ENCODE data around the gene TRIM45. TPM values are rescaled to one million over a fixed set of nuclear protein-coding genes. Genes with fewer than 3 reads are reported as not detected.

TRIM45 gene
- total and polyA plus RNA-seq, 8 donors, result 0.29 to 6.8 (median 1.9) TPM; not detected in 1

- Histone ChIP-seq H3K27me3 (no peaks in the 10 kb centered on the region), H3K27ac (no peak overlapping the region), H3K9me3 (no peaks in the 10 kb centered on the region), H3K36me3 (peaks cover 0 to 75% (median 57%) of the 10 kb centered on the region in 4 donors), H3K4me1 (peaks cover 0 to 6% (median 5%) of the 10 kb centered on the region in 4 donors), H3K4me3 (no peak overlapping the region)
- intact Hi-C loops (cut with DNase I; ENCODE audit: low total_unique reads), result no loop called here
- no peak for DNase-seq
- WGBS, 5 donors, result 93 to 97% (median 95%) methylated on average over 11 of the region's 11 CpGs
- TF ChIP-seq POLR2A (IDR thresholded peaks at IDR 0.05) (no peak), EP300 (IDR thresholded peaks at IDR 0.05) (no peak), POLR2AphosphoS5 (IDR thresholded peaks at IDR 0.05) (no peak)
- TF ChIP-seq, protein P1, sequence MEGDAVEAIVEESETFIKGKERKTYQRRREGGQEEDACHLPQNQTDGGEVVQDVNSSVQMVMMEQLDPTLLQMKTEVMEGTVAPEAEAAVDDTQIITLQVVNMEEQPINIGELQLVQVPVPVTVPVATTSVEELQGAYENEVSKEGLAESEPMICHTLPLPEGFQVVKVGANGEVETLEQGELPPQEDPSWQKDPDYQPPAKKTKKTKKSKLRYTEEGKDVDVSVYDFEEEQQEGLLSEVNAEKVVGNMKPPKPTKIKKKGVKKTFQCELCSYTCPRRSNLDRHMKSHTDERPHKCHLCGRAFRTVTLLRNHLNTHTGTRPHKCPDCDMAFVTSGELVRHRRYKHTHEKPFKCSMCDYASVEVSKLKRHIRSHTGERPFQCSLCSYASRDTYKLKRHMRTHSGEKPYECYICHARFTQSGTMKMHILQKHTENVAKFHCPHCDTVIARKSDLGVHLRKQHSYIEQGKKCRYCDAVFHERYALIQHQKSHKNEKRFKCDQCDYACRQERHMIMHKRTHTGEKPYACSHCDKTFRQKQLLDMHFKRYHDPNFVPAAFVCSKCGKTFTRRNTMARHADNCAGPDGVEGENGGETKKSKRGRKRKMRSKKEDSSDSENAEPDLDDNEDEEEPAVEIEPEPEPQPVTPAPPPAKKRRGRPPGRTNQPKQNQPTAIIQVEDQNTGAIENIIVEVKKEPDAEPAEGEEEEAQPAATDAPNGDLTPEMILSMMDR (IDR thresholded peaks at IDR 0.05), result no peak
These were observed 8.3 kb downstream of the TRIM45 start for GRCh38 chr1:117113199-117113598.

- DNase-seq, result no peak
- Histone ChIP-seq H3K27me3 (no peaks in the 10 kb centered on the region), H3K4me3 (no peak overlapping the region), H3K9me3 (no peaks in the 10 kb centered on the region), H3K36me3 (peaks cover 0 to 79% (median 58%) of the 10 kb centered on the region in 4 donors), H3K27ac (no peak overlapping the region), H3K4me1 (peaks cover 0 to under 1% (median 0%) of the 10 kb centered on the region in 4 donors)
- TF ChIP-seq, protein P1 (IDR thresholded peaks at IDR 0.05), result no peak
- TF ChIP-seq EP300 (IDR thresholded peaks at IDR 0.05) (no peak), POLR2AphosphoS5 (IDR thresholded peaks at IDR 0.05) (no peak), POLR2A (IDR thresholded peaks at IDR 0.05) (no peak)
- intact Hi-C loops (cut with DNase I; ENCODE audit: low total_unique reads), result no loop called here
- 69 to 77% (median 75%) methylated on average over 7 of the region's 7 CpGs for WGBS, 5 donors
These were observed 9.4 kb downstream of the TRIM45 start for GRCh38 chr1:117112047-117112717.

GRCh38 chr1:117110774-117111173 is 10.8 kb downstream of the TRIM45 start:
- Histone ChIP-seq H3K27ac (no peak overlapping the region), H3K36me3 (peaks cover 0 to 77% (median 63%) of the 10 kb centered on the region in 4 donors), H3K4me3 (no peak overlapping the region), H3K9me3 (no peaks in the 10 kb centered on the region), H3K27me3 (no peaks in the 10 kb centered on the region), H3K4me1 (no peaks in the 10 kb centered on the region)
- DNase-seq, result no peak
- TF ChIP-seq, protein P1 (IDR thresholded peaks at IDR 0.05), result no peak
- TF ChIP-seq EP300 (IDR thresholded peaks at IDR 0.05), result no peak
- no peak for TF ChIP-seq POLR2AphosphoS5 (IDR thresholded peaks at IDR 0.05)
- TF ChIP-seq POLR2A (IDR thresholded peaks at IDR 0.05), result no peak
- intact Hi-C loops (cut with DNase I; ENCODE audit: low total_unique reads), result no loop called here
- WGBS, 5 donors, result 79 to 90% (median 87%) methylated on average over 2 of the region's 2 CpGs

DNA sequence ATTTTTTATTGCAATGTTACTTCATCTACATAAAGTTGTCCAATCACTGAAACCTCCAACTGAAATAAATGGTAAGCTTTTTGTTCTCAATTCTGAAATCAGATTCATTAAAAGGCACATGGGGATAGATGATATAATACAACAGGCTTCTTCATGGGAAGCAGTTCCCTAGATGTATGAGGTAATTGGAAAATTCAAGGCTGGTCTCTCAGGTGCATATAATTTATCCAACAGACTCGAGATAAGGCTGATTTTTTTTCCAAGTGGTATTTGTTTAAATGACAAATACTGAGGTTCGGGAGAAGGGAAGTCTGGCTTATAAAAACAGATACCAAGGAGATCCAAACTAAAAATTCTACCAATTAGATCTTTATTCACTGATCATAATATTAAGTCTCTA is 14.2 kb downstream of the TRIM45 start:
- no peak overlapping the region for H3K27ac ChIP-seq

More for the DNA sequence above, 14.2 kb downstream of the TRIM45 start:
- intact Hi-C loops (cut with DNase I; ENCODE audit: low total_unique reads), result no loop called here
- H3K27me3 ChIP-seq, result no peaks in the 10 kb centered on the region
- WGBS, 5 donors, result 25 to 55% (median 51%) methylated on average over 2 of the region's 2 CpGs
- H3K9me3 ChIP-seq, result no peaks in the 10 kb centered on the region
- DNase-seq, result no peak
- TF ChIP-seq EP300 (IDR thresholded peaks at IDR 0.05) (no peak), POLR2A (IDR thresholded peaks at IDR 0.05) (no peak), POLR2AphosphoS5 (IDR thresholded peaks at IDR 0.05) (no peak)
- TF ChIP-seq, protein P1 (IDR thresholded peaks at IDR 0.05), result no peak
- no peak overlapping the region for H3K4me3 ChIP-seq
- peaks cover 0 to 63% (median 49%) of the 10 kb centered on the region in 4 donors for H3K36me3 ChIP-seq
- H3K4me1 ChIP-seq, result no peaks in the 10 kb centered on the region

All from stomach (tissue), 9 donors.